ENCODE measurements around the gene CLPTM1. TPM values are rescaled to one million over a fixed set of nuclear protein-coding genes. Genes with fewer than 3 reads are reported as not detected.
"Not testable (repeated sequence)": the region's sequence is repeated elsewhere in the genome, so short reads cannot be mapped to it uniquely, and the experiment has no call there.

Gene CLPTM1
- total and polyA plus RNA-seq, 3 donors from 2014 or later = 179 to 204 (median 198) TPM

DNA sequence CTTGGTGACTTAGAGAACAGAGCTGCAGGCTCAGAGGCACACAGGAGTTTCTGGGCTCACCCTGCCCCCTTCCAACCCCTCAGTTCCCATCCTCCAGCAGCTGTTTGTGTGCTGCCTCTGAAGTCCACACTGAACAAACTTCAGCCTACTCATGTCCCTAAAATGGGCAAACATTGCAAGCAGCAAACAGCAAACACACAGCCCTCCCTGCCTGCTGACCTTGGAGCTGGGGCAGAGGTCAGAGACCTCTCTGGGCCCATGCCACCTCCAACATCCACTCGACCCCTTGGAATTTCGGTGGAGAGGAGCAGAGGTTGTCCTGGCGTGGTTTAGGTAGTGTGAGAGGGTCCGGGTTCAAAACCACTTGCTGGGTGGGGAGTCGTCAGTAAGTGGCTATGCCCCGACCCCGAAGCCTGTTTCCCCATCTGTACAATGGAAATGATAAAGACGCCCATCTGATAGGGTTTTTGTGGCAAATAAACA lies 30.9 kb upstream of the CLPTM1 start:
- no peak for DNase-seq
- Histone ChIP-seq H3K4me3 (no peak overlapping the region), H3K27ac (peak overlapping the region in 1 of 2 donors; percentile 64), H3K4me1 (peaks cover 18% of the 10 kb centered on the region), H3K27me3 (no peaks in the 10 kb centered on the region), H3K36me3 (ENCODE audit: low read depth, missing control alignments) (no peaks in the 10 kb centered on the region), H3K9me3 (no peaks in the 10 kb centered on the region)
- intact Hi-C loops (cut with DNase I; ENCODE audit: low total_unique reads) = no loop called here
- WGBS, 2 donors = 63% methylated on average over 8 of the region's 8 CpGs
- TF ChIP-seq POLR2A (IDR thresholded peaks at IDR 0.05) = no peak
- TF ChIP-seq, protein P1, sequence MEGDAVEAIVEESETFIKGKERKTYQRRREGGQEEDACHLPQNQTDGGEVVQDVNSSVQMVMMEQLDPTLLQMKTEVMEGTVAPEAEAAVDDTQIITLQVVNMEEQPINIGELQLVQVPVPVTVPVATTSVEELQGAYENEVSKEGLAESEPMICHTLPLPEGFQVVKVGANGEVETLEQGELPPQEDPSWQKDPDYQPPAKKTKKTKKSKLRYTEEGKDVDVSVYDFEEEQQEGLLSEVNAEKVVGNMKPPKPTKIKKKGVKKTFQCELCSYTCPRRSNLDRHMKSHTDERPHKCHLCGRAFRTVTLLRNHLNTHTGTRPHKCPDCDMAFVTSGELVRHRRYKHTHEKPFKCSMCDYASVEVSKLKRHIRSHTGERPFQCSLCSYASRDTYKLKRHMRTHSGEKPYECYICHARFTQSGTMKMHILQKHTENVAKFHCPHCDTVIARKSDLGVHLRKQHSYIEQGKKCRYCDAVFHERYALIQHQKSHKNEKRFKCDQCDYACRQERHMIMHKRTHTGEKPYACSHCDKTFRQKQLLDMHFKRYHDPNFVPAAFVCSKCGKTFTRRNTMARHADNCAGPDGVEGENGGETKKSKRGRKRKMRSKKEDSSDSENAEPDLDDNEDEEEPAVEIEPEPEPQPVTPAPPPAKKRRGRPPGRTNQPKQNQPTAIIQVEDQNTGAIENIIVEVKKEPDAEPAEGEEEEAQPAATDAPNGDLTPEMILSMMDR (IDR thresholded peaks at IDR 0.05) = no peak

DNA sequence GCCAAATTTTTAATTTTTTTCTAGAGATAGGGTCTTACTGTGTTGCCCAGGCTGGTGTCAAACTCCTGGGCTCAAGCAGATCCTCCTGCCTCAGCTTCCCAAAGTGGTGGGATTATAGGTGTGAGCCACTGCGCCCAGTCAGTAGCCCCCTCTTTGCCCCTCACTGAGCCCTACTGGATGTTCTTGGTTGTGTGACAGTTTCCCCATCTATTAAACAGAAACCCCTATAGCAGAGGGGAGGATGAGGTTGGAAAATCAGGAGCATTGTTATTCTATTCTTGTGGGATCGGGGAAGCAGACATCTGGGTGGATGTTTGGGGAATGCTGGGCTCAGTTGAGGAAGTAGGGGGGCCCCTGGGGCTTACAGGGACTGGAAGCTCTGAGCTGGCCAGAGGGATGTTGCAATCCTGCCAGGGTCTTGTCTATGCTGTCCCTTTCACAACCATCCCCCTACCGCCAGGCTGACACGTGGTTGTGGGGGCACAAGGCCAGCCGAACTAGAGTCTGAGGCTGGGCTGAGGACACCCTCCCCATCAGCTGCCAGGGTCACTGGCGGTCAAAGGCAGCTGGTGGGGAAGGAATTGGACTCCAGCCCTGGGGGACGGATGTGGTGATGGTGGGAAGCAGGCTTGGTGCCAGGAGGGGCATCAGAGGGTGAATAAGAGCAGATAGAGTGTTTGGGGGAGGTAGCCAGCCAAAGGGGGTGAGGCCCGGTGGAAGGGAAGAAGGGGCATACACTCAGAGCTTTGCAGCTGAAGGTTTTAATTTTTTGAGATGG lies 29.9 kb upstream of the CLPTM1 start:
- 32 to 34% methylated on average over 8 of the region's 8 CpGs for WGBS, 2 donors
- H3K27ac ChIP-seq = peak overlapping the region in 1 of 2 donors; percentile 64
- no peak overlapping the region for H3K4me3 ChIP-seq
- DNase-seq = peak; percentile 83
- intact Hi-C loops (cut with DNase I; ENCODE audit: low total_unique reads) = no loop called here
- H3K4me1 ChIP-seq = peaks cover 18% of the 10 kb centered on the region
- no peaks in the 10 kb centered on the region for H3K9me3 ChIP-seq
- TF ChIP-seq, protein P1 (IDR thresholded peaks at IDR 0.05) = no peak
- TF ChIP-seq POLR2A (IDR thresholded peaks at IDR 0.05) = no peak
- no peaks in the 10 kb centered on the region for H3K27me3 ChIP-seq
- no peaks in the 10 kb centered on the region for H3K36me3 ChIP-seq (ENCODE audit: low read depth, missing control alignments)

DNA sequence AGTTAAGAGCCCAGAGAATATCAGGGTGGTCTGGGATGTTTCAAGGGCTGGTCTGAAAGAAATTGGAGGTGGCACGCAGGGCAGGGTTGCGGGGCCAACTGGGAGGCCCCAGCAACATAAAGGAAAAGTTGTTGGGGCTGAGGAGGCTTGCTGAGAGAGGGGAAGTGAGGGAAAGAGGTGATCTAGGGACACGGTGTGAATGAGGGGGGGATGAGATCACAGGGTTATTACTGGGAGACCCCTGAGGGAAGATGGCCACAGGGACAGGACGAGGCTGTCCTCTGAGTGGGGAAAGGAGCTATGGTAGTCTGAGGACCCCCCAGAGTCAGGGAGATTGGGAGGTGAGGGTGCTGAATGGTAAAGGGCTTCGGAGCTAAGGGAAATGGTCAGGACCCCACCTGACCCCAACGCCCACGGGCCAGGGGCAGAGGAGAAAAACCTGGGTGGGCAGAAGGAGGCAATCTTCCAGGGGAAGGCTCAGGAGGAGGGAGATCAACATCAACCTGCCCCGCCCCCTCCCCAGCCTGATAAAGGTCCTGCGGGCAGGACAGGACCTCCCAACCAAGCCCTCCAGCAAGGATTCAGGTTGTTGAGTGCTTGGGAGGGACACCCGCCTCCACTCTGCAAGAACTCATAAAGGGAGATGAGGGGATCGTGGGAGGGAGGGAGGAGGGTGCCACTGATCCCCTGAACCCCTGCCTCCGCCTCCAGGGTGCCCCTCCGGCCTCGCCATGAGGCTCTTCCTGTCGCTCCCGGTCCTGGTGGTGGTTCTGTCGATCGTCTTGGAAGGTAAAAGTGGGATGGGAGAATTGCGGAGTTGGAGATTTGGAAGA lies 28.7 kb upstream of the CLPTM1 start:
- intact Hi-C loops (cut with DNase I; ENCODE audit: low total_unique reads); DNase-seq; H3K27ac ChIP-seq; H3K36me3 ChIP-seq (ENCODE audit: low read depth, missing control alignments); H3K9me3 ChIP-seq; H3K27me3 ChIP-seq: not testable (repeated sequence)
- Histone ChIP-seq H3K4me1 (peaks cover 18% of the 10 kb centered on the region), H3K4me3 (peak overlapping the region in 1 of 2 donors; percentile 27)
- 42 to 44% methylated on average over 16 to 19 of the region's 19 CpGs for WGBS, 2 donors

DNA sequence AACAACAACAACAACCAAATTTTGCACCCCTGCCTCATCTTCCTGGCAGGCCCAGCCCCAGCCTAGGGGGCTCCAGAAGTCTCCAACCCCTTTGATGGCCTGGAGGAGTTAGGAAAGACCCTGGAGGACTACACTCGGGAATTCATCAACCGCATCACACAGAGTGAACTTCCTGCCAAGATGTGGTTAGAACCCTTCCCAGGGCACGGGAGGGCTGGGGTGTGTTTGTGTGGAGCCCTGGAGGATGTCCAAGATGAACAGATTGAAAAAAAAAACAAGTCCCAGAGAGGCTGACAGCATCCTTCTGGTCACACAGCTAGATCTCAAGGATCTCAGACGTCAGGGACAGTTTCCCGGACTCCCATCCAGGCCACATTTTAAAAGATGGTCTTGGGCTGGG lies 27.4 kb upstream of the CLPTM1 start:
- Histone ChIP-seq H3K9me3 (no peaks in the 10 kb centered on the region), H3K4me1 (peaks cover 18% of the 10 kb centered on the region), H3K36me3 (ENCODE audit: low read depth, missing control alignments) (no peaks in the 10 kb centered on the region), H3K4me3 (no peak overlapping the region), H3K27ac (no peak overlapping the region), H3K27me3 (no peaks in the 10 kb centered on the region)
- DNase-seq = no peak
- intact Hi-C loops (cut with DNase I; ENCODE audit: low total_unique reads) = no loop called here
- TF ChIP-seq POLR2A (IDR thresholded peaks at IDR 0.05) = no peak
- TF ChIP-seq, protein P1 (IDR thresholded peaks at IDR 0.05) = no peak
- 54 to 63% methylated on average over 5 of the region's 5 CpGs for WGBS, 2 donors

DNA sequence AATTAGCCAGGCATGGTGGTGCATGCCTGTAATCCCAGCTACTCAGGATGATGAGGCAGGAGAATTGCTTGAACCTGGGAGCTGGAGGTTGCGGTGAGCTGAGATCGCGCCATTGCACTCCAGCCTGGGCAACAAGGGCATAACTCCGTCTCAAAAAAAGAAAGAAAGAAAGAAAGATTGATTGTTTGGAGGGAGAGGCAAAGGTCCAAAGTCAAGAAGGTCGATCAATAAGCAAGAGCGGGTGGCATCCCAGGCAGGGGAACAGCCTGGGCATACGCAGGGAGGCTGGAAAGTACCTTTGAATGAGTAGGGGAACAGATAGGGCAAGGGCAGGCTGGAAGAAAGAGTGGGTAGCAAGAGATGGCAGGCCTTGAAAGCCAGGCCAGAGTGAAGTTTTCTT lies 25.1 kb upstream of the CLPTM1 start:
- no peaks in the 10 kb centered on the region for H3K27me3 ChIP-seq
- no peak for TF ChIP-seq POLR2A (IDR thresholded peaks at IDR 0.05)
- TF ChIP-seq, protein P1 (IDR thresholded peaks at IDR 0.05) = no peak
- DNase-seq = no peak
- H3K27ac ChIP-seq = no peak overlapping the region
- H3K4me3 ChIP-seq = no peak overlapping the region
- no peaks in the 10 kb centered on the region for H3K9me3 ChIP-seq
- intact Hi-C loops (cut with DNase I; ENCODE audit: low total_unique reads) = no loop called here
- H3K36me3 ChIP-seq (ENCODE audit: low read depth, missing control alignments) = no peaks in the 10 kb centered on the region
- peaks cover 14% of the 10 kb centered on the region for H3K4me1 ChIP-seq
- WGBS, 2 donors = 90 to 92% methylated on average over 7 of the region's 7 CpGs

All from testis (tissue), 3 donors.